Measurements from ENCODE around the gene MVP.
"Not testable (repeated sequence)": the region's sequence is repeated elsewhere in the genome, so short reads cannot be mapped to it uniquely, and the experiment has no call there.

The MVP gene

GRCh38 chr16:29876594-29877249 lies 56.5 kb downstream of the MVP start:
- DNase-seq = peak; percentile 51

- no peak for DNase-seq
Measured at GRCh38 chr16:29877266-29877961, 57.2 kb downstream of the MVP start.

- DNase-seq = no peak
Measured at GRCh38 chr16:29878172-29878571, 57.9 kb downstream of the MVP start.

GRCh38 chr16:29881050-29881449 lies 60.8 kb downstream of the MVP start:
- no peak for DNase-seq

GRCh38 chr16:29883987-29884386 lies 63.7 kb downstream of the MVP start:
- no peak for DNase-seq

GRCh38 chr16:29889372-29889771 lies 69.1 kb downstream of the MVP start:
- DNase-seq = not testable (repeated sequence)

- no peak for DNase-seq
Measured at GRCh38 chr16:29891525-29892457, 71.5 kb downstream of the MVP start.

- no peak for DNase-seq
Measured at GRCh38 chr16:29892458-29892813, 72.2 kb downstream of the MVP start.

GRCh38 chr16:29893553-29893952 lies 73.3 kb downstream of the MVP start:
- no peak for DNase-seq

- no peak for DNase-seq
Measured at GRCh38 chr16:29894352-29894751, 74.1 kb downstream of the MVP start.

GRCh38 chr16:29896841-29897240 lies 76.6 kb downstream of the MVP start:
- no peak for DNase-seq

- DNase-seq = no peak
Measured at GRCh38 chr16:29897333-29897732, 77.1 kb downstream of the MVP start.
